ENCODE results near the gene GRIN3A.

DNA sequence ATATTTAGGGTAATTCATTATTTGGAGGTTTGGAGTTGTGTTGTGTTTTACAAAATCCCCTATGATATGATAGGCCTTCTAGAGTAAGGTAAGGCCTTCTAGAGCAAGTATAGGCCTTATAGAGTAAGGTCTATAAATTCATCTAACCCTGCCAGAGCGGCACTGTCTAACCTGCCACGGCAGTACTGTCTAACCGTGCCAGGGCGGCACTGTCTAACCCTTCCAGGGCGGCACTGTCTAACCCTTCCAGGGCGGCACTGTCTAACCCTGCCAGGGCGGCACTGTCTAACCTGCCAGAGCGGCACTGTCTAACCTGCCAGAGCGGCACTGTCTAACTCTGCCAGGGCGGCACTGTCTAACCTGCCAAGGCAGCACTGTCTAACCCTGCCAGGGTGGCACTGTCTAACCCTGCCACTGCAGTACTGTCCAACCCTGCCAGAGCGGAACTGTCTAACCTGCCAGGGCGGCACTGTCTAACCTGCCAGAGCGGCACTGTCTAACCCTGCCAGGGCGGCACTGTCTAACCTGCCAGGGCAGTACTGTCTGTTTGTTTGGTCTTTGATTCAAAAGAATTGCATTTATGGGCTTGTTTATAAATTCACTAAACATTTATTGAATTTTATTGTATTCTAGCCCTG is 195.2 kb downstream of the GRIN3A start:
- TF ChIP-seq, protein P1, sequence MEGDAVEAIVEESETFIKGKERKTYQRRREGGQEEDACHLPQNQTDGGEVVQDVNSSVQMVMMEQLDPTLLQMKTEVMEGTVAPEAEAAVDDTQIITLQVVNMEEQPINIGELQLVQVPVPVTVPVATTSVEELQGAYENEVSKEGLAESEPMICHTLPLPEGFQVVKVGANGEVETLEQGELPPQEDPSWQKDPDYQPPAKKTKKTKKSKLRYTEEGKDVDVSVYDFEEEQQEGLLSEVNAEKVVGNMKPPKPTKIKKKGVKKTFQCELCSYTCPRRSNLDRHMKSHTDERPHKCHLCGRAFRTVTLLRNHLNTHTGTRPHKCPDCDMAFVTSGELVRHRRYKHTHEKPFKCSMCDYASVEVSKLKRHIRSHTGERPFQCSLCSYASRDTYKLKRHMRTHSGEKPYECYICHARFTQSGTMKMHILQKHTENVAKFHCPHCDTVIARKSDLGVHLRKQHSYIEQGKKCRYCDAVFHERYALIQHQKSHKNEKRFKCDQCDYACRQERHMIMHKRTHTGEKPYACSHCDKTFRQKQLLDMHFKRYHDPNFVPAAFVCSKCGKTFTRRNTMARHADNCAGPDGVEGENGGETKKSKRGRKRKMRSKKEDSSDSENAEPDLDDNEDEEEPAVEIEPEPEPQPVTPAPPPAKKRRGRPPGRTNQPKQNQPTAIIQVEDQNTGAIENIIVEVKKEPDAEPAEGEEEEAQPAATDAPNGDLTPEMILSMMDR (IDR thresholded peaks at IDR 0.05): no peak
- TF ChIP-seq POLR2A (IDR thresholded peaks at IDR 0.05): no peak

Measured in Peyer's patch (tissue), 4 donors.